ENCODE measurements around the gene ASB6.

Gene ASB6

DNA sequence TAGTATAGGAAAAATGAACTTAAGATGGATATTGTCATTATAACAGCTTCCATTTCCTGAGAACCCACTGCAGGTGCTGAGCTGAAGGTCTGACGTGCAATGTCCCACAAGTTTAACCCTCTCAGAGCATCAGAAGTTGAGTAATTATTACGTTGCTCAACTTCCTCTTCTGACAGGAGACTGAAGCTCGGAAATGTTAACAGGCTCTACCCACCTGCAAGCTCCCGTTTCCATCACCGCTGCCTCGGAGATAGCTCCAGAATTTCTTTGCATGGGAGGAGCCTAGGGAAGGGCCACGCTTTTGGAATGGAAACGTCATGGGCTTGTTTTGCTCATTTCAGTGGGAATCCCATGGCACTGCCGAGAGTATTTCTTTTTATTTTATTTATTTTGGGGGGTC, 17.0 kb downstream of the ASB6 start:
- DNase-seq: peak; percentile 51

DNA sequence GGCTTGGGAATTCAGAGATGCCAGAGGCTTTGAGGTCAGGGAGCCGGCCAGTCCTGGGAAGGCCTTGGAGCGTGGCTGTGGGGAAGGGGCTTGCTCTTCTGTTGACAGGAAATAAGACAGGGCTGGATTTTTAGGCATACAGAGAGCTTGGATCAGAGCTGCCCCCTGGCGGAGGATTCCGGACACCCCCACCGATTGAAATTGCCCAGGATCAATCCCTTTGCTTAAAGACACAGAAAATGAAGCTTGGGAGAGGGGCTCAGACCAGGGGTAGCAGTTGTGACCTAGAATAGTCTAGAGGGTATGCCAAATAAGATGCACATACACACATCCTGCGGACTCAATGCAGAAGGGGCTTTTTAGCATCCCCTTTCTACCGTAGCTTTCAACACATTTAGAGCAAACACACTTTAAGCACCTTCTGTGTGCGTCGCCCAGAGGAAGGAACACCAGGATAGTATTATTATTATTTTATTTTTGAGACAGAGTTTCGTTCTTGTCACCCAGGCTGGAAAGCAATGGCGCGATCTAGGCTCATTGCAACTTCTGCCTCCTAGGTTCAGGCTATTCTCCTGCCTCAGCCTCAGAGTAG, 17.7 kb downstream of the ASB6 start:
- peak; percentile 43 for DNase-seq

DNA sequence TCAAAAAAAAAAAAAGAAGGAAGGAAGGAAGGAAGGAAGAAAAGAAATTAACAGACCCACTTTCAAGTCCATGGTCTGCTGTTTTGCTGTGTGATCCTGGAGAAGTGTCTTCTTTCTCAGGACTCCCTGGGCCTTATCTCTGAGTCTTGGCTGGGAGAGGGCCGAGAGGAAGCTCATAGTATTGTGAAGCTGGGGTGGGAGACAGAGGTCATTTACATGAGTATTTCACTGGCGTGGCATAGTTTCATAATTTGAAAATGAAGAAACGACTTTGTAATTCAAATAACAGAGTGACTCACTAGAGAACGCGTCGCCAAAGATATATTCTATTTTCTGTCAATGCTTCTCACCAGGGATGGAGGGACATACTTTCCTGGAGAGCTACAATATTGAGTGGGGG, 18.6 kb downstream of the ASB6 start:
- no peak for DNase-seq

DNA sequence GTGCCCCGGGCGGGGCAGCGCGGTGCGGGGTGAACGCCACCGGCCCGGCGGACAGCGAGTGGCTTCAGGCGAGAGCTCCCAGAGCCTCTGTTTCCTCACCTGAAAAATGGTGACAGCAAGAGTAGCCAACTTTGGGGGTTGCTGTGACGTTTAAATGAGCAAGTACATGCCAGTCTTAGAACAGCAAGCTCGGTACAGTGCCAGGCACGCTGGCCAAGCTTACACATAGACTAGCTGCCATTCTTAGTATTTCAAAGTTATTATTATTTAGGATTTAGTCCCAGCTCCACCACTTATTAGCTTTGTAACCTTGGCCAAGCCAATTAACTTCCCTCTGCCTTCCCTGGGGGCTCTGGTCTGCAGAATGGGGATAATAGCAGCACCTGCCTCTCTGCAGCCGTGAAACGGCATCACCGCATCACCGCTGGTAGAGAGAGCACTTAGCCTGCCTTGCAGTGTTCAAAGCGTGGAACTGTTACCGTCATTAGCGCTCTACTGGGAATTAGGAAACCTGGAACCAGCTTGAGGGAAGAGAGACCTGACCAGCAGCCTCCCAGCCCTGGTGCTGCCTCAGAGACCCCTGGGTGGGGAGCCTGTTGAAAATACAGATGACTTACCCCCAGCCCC, 21.2 kb downstream of the ASB6 start, which contains the start of gene C9orf50:
Gene C9orf50, minus strand, starts transcription at position 433 of the 627 bp plus-strand sequence. CDS start 527 bp downstream, outside the sequence.
- no peak for DNase-seq

DNA sequence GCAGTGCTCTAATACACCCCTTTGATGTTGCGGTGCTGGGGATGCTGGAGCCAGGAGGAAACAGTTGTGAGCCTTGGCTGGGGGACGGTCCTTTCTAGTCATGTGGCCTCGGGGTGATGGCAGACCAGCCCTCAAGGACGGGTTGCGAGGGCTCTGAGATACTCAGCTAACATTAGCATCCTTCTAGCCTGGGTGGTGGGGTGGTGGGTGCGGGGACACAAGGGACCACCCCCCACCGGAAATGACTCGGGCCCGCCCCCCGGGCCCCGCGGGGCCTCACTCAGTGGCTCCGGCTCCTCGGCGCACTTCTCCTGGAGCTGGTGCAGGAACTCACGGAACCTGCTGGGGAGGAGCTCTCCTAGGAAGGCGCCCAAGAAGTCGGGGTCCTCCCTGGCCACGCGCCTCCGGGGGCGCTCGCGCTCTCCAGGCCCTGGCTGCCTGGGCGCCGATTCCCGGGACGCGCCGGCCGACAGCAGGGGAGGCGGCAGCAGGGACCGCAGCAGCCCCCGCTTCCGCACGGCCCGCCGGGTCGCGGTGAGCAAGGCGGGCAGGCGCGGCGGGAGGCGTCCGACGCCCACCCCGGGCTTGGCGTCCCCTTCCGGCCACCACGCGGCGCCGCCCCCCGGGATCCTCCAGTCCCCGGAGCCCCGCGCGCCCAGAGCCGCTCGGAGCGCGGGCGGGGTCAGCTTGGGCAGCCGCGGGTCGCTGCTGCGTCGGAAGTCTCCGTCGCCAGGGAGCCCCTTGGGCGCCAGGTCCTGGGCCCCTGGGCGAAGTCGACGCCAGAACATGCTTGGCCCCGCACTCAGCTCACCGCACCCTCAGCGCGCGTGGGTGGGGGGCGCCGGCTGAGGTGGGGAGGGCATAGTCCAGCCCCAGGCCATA, 21.9 kb downstream of the ASB6 start:
- no peak for DNase-seq

DNA sequence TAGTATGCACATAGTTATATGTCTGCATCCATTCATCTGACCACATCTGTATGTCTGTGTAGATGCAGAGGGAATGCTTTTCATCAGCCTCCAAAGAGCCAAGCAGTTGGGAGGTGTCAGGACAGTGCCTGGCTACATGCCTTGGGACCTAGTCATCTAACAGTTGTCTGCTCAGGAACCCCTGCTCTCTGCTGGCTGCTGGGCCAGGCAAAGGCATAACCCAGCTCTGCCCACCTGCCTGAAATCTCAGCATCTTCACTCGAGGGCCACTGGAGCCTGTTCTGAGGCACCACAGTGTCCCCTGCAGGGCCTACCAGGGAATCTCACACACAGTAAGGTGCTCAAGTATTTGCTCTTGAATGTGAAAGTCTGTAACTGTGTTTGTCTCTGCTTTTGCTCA, 24.8 kb downstream of the ASB6 start:
- no peak for DNase-seq

DNA sequence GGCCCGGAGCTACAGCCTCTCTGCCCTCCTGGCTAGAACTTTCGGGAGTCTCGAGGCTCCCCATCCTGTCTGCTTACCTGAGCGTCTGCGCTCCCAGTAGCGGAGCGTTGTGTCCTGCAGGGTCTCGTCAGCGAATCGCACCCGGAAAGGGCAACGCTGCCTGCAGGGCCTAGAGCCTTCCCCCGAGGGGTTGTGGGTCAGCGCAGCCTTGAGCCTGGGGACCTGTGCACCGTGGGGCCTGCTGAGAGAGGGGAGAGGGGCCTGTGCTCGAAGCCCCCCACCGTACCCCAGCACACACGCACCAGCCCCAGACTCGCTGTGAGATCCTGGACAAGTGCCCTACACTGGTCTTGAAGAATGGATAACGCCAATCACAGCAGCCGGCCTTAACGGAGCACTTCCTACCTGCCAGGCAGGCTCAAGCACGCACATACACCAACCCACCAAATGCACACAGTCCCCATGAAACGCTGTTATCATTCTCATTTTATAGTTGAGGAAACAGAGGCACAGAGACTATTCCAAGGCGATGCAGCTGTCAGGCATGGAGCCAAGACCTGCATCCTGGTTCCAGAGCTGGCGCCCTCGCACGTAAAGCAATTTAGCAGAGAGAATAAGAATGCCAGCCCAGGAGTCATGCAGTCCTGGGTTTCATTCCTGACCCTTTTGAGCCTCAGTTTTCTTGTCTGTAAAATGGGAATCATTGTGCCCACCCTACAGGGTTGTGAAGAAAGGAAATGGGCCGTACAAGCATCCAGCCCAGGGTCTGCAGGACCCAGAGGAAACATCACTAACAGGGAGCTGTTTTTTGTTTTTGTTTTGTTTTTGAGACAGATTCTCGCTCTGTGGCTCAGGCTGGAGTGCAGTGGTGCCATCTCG, 26.3 kb downstream of the ASB6 start:
- no peak for DNase-seq

DNA sequence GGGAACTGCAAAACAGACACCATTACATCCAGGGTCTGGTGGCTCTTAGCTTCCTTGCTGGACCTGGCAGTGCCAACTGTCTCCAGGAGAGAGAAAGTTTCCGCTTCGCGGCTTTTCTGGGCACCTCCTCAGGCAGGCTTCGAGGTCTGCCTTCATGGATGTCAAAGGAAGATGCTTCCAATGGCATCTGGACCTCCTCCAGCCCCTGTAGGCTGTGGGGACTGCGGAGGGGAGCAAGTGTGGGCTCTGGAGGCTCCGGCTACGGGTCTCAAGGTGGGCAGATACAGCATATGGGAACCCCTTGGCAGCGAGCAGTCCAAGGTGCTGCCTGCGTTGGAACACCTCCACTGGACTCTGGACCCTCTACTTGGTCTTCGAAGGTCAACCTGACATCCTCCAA, 27.0 kb downstream of the ASB6 start:
- DNase-seq: no peak

DNA sequence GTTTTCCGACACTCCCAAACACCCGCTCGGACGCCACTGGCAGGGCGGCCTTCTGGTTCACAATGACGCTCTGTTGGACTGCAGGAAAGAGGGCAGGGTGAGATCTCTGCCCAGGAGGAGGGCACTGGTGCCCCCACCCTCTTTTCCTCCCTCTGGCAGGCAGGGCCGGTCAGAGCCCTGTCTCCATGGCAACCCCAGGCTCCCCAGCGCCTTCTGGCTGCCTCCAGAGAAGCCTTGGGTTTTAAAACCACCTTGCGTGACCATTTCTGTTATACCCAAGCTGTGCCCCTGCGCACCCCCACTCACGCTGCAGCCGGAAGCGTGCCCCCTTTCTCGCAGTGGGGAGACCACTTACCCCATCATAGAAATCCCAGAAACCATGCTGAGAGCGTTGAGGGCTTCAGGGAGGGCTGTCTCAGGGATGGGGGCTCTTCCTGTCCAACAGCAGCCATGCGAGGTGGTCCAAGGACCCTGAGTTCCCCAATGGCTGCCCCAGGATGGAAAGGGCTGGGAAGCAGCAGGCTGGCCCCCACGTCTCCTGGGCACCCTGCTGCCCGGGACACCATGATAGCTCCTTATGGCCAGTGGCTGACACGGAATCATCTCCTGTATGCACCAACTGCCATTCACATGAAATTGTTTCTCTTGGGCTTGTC, 28.3 kb downstream of the ASB6 start:
- no peak for DNase-seq

DNA sequence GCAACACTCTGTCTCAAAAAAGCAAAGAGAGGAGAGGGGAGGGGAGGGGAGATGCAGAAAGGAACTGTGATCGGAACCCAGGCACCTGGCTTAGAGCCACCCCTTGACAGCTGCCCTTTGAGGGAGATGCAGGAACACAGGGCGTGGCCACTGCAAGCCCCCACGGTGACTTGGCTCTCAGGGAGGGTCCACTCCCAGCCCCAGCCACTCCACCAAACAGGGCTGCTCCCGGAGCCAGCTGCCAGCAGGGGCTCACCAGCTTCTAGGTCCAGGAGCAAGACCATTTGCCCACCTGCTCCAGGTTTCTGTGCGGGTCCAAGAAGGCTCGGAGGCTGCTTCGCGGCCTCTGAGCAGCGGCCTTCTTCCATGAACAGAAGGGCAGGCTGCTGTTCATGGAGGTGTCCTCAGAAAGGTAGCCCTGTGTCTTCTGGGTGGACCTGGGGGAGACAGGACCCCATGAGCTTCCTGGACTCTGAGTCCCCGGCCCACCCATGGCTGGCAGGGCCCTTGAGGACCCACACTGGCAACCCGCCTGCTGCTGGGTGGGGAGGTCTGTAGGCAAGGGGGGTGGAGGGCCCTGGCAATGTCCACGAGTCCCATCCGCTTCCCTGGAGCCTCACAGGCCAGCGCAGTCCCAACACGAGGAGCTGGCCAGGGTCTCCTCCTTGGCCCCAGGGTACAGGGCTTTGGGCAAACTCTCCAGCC, 29.0 kb downstream of the ASB6 start:
- no peak for DNase-seq

DNA sequence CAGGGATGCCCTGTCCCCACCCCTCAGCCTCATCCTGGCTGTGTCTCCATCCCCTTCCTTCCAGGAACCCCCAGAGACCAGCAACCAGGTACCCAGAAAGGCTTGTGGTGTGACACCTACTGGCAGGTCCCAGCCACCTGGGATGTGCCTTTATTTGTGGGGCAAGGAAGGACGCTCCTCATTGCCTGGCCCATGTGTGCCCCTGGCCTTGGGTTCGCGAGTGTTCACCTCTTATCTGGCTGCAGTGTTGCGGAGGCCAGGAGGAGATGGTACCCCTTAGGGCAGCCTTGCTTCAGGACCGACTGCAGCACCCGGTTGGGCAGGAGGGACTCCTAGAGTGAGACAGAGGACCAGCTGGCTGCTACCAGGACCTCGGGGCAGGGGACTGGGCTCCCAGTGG, 29.8 kb downstream of the ASB6 start:
- DNase-seq: no peak

DNA sequence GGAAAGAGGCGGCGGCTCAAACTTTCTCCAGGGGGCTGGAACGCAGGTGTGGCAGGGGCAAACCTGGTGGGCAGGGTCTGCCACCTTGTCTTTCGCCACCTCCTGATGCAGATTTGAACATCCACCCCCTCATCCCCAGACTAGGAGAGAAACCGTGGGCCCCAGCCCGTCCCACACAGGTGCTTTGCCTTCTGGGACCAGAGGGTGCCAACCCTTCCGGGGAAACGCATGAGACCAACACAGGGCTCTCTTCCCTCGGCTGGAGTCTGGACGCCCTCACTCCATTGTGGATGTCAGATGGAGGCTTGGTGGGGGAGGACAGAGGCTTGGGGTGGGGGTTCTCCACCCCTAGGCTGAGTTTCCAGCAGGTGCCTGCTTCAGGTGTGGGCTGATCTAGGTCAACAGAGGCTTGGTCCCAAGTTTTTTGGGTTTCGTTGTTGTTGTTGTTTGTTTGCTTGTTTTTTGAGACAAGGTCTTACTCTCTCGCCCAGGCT, 30.6 kb downstream of the ASB6 start:
- DNase-seq: no peak

DNA sequence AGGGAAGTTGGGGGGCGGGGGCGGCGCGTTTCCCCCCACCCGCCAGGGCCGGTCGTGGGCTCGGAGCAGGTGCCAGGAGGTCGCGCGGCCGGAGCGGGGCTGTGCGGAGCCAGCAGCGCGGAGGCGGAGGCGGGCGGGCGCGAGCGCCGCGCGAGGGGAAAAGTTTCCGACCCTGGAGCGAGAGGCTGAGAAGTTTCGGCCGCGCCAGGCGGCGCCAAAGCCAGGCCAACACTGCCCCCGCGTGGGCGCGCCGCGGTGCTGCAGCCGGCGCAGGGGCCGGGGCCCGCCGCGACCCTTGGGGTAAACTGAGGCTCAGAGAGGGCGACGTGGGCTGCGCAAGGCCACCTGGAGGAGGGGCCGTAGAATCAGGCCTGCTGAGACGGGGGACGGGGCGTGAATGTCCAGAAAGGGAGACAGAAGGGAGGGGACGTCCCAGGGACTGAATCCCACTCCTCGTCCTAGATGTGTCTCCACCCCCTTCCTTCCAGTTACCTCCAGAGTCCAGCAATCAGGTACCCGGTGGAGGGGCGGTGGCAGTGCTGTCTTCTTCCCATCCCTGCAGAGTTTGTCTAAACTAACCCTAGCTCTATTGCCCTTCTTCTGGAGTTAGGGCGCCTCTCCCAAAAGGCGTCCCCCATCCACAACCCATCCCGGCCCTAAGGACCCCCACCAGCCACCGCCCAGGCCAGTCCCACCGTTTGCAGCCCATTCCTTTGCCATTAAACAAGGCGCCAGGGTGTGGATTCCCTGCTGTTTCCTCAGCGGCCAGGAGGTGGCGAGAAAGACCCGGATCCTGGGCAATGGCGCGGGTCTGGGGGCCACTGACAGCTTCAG, 31.3 kb downstream of the ASB6 start:
- DNase-seq: peak; percentile 65

DNA sequence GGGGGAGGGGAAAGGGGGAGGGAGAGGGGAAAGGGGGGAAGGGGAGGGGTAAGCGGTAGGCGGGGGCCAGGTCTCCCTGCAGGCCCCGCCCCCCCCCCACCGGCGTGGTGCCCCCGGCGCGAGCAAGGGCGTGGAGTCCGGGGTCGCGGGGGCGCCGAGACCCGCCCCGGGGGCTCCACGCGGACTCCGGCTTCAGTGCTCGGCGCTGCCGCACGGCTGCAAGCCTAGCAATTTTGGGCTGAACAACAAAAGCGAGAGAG, 31.8 kb downstream of the ASB6 start:
- DNase-seq: no peak

DNA sequence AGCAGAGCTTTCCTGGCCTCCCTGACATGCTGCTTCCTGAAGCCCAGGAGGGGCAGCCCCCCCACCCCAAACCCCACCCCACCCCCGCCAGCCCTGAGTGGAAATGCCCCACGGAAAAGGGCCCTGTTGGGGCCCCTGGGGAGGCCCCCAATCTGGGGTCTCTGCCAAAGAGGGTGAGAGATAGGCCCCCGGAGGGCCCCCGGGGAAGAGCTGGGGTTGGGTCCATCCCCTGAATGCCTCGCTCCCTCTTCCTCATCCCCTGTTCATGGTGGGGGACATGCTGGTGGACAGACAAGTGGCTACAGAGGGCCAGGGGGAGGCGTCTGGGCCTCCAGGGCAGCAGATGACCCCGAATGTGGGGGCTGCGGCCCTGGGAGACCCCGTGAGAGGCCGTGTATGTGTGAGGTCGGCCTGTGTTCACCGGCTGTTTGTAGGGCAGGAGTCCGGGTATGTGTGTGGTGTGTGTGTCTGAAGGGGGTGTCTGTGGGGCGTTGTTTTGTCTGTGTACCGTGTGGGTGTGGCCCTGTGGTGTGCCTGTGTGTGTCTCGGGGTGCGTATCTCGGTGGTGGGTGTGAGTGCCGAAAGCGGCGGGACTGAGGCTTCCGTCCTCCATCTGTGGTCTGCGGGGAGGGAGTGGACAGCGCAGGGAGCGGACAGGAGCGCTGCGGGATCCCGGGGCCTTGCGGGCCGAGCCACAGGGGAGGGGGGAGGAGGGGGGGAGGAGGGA, 32.3 kb downstream of the ASB6 start:
- DNase-seq: no peak

DNA sequence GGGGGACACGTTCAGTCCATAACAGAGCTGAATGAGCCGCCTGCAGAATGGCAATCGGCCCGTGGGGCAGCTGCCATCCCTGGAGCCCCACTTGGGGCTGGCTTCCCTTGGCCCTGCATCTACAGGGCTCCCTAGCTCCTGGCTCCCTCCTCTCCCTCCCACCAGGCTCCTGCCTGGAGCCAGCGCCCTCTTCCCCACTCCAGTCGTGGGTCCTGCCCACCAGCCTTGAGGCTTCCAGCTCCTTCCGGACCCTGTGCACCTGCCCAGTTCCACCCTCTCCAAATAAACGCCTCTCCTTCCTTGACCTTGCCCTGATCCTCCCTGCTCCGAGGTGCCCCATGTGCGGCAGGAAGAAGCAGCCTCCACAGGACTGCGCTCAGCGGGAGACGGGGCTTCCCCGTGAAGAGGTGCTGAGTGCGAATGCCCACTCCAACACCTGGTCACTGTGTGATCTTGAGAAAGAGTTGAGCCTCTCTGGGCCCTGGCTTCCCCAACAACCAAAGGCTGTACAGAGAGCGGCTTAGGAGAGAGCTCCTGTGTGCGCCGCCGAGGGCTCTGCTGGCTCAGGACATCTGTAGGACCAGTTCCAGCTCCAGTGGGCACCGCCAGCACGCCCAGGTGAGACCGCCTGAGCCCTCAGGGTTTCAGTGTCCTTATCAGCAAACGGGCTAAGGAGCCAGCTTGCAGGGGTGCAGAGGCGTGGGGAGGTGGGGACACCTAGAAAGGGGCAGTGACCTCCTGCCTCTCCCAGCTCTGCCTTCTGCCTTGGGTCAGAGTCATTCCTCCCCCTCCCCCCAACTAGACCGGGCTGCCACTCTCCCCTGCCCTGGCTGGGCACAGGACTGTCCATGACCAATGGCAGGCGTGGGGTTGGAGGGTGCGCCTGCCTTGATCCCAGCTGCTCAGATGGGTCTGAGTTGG, 33.1 kb downstream of the ASB6 start:
- DNase-seq: no peak

DNA sequence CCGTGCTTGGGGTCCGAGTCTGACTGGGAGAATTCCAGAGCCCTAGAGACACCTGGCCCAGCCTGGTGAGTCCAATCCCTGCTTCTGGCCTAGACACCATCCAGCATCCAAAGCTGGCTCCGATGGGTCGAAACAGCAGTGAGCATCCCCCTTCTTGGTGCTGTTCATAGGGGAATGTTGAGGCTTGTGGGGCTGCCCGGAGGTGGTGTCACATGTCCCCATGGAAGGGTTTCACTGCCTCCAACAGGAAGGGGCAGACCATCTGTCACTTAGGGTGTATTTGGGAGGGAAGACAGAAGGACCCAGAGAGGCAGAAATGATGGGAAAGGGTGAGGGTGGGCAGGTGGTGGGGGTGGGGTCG, 34.9 kb downstream of the ASB6 start:
- no peak for DNase-seq

DNA sequence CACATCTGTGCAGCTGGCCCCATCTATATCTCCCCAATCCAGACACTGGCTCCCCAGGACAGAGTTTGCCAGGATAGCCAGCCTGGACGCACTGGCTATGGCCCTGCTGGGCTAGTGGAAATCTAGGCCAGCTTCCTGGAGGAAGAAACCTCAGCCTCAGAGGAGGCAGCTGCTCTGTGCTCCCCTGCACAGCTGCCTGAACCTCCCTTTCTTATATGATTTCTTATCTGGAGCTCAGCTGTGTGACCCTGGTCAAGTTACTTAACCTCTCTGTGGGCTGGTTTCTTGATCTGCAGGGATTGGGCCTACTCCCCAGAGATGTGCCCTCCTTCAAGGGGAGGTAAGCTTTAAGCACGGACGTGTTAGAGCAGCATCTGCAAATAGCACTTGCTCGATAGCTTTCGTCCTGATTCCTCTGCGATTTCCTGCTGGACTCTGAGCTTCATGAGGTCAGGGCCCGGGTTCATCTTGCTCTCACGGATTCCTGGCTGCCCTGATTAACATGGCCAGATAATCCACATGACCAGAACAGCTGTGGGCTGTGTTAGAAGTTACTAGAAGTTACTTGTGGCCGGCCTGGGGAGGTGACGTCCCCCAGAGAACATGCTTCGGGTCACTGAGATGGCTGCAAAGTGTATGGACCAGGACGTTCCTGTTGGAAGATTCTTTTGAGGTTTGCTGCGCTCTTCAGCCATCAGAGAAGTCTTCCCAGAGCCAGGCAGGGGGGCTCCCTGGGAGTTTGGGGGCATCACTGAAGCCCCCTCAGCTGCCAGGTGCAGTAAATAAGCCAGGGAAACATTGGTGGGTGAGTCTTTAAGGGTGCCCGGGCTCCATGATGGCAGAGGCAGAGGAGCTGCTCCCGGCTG, 35.6 kb downstream of the ASB6 start:
- no peak for DNase-seq
